Neuron (in vitro differentiated cells): Measurements from ENCODE around the gene CFAP251.

ENCODE experiments used
- H2AFZ ChIP-seq: one replicate; pipeline ENCODE4 v1.6.1; 2013; ENCODE audit warnings: low read depth, mild to moderate bottlenecking, inconsistent platforms, low read length, moderate library complexity
- H3K27me3 ChIP-seq: one replicate; pipeline ENCODE4 v1.6.1; 2013; ENCODE audit warnings: low read length; ENCODE audit not compliant: insufficient read depth
- H3K36me3 ChIP-seq: one replicate; pipeline ENCODE4 v1.6.1; 2013; ENCODE audit warnings: low read length; ENCODE audit not compliant: insufficient read depth
- H3K4me1 ChIP-seq: one replicate; pipeline ENCODE4 v1.6.1; 2013; ENCODE audit warnings: low read length; ENCODE audit not compliant: insufficient read depth
- H3K4me3 ChIP-seq: 2 replicates; pipeline ENCODE4 v1.5.1; 2013; ENCODE audit warnings: mild to moderate bottlenecking, low read length, moderate library complexity
- H3K9me3 ChIP-seq: one replicate; pipeline ENCODE4 v1.6.1; 2013; ENCODE audit warnings: low read length

The CFAP251 gene

GRCh38 chr12:121942145-121942718, 23.8 kb downstream of the CFAP251 start:
- Histone ChIP-seq H3K9me3 (peaks cover 5% of the 10 kb centered on the region), H3K36me3 (no peaks in the 10 kb centered on the region), H3K4me1 (no peaks in the 10 kb centered on the region), H3K4me3 (no peak overlapping the region), H3K27me3 (no peaks in the 10 kb centered on the region), H2AFZ (no peak overlapping the region)

- Histone ChIP-seq H3K9me3 (no peaks in the 10 kb centered on the region), H3K27me3 (no peaks in the 10 kb centered on the region), H3K4me3 (no peak overlapping the region), H3K36me3 (no peaks in the 10 kb centered on the region), H2AFZ (no peak overlapping the region), H3K4me1 (no peaks in the 10 kb centered on the region)
Observed at GRCh38 chr12:121943926-121944325, 25.5 kb downstream of the CFAP251 start.

GRCh38 chr12:121946313-121947025, 28.1 kb downstream of the CFAP251 start:
- Histone ChIP-seq H3K4me3 (no peak overlapping the region), H3K36me3 (no peaks in the 10 kb centered on the region), H3K9me3 (no peaks in the 10 kb centered on the region), H3K4me1 (no peaks in the 10 kb centered on the region), H2AFZ (no peak overlapping the region), H3K27me3 (no peaks in the 10 kb centered on the region)

GRCh38 chr12:121947981-121948380, 29.6 kb downstream of the CFAP251 start:
- no peak overlapping the region for H3K4me3 ChIP-seq
- H3K27me3 ChIP-seq = no peaks in the 10 kb centered on the region
- H3K36me3 ChIP-seq = no peaks in the 10 kb centered on the region
- no peaks in the 10 kb centered on the region for H3K4me1 ChIP-seq
- no peaks in the 10 kb centered on the region for H3K9me3 ChIP-seq
- H2AFZ ChIP-seq = no peak overlapping the region

- Histone ChIP-seq H3K4me1 (no peaks in the 10 kb centered on the region), H3K36me3 (no peaks in the 10 kb centered on the region), H2AFZ (no peak overlapping the region), H3K27me3 (no peaks in the 10 kb centered on the region), H3K4me3 (no peak overlapping the region), H3K9me3 (peaks cover 2% of the 10 kb centered on the region)
Observed at GRCh38 chr12:121949648-121950397, 31.4 kb downstream of the CFAP251 start.

GRCh38 chr12:121953117-121953692, 34.8 kb downstream of the CFAP251 start:
- Histone ChIP-seq H3K9me3 (peaks cover 2% of the 10 kb centered on the region), H3K4me1 (no peaks in the 10 kb centered on the region), H3K36me3 (no peaks in the 10 kb centered on the region), H3K4me3 (no peak overlapping the region), H2AFZ (no peak overlapping the region), H3K27me3 (no peaks in the 10 kb centered on the region)

GRCh38 chr12:121953695-121954094, 35.3 kb downstream of the CFAP251 start:
- H3K9me3 ChIP-seq = peaks cover 2% of the 10 kb centered on the region
- H3K4me1 ChIP-seq = no peaks in the 10 kb centered on the region
- no peaks in the 10 kb centered on the region for H3K27me3 ChIP-seq
- H3K4me3 ChIP-seq = no peak overlapping the region
- no peak overlapping the region for H2AFZ ChIP-seq
- H3K36me3 ChIP-seq = no peaks in the 10 kb centered on the region

GRCh38 chr12:121955258-121956237, 37.2 kb downstream of the CFAP251 start:
- no peaks in the 10 kb centered on the region for H3K27me3 ChIP-seq
- H3K9me3 ChIP-seq = peaks cover 2% of the 10 kb centered on the region
- H2AFZ ChIP-seq = no peak overlapping the region
- H3K4me3 ChIP-seq = no peak overlapping the region
- H3K4me1 ChIP-seq = no peaks in the 10 kb centered on the region
- no peaks in the 10 kb centered on the region for H3K36me3 ChIP-seq

GRCh38 chr12:121957861-121958515, 39.6 kb downstream of the CFAP251 start:
- H3K4me3 ChIP-seq = no peak overlapping the region
- H3K9me3 ChIP-seq = peaks cover 2% of the 10 kb centered on the region
- no peak overlapping the region for H2AFZ ChIP-seq
- H3K36me3 ChIP-seq = no peaks in the 10 kb centered on the region
- no peaks in the 10 kb centered on the region for H3K4me1 ChIP-seq
- no peaks in the 10 kb centered on the region for H3K27me3 ChIP-seq

- Histone ChIP-seq H3K4me1 (no peaks in the 10 kb centered on the region), H3K27me3 (no peaks in the 10 kb centered on the region), H3K9me3 (no peaks in the 10 kb centered on the region)
Observed at GRCh38 chr12:121958541-121959240, 40.3 kb downstream of the CFAP251 start.

GRCh38 chr12:121960541-121960940, 42.1 kb downstream of the CFAP251 start:
- Histone ChIP-seq H3K27me3 (no peaks in the 10 kb centered on the region), H3K9me3 (no peaks in the 10 kb centered on the region), H3K36me3 (no peaks in the 10 kb centered on the region), H2AFZ (no peak overlapping the region), H3K4me3 (no peak overlapping the region), H3K4me1 (no peaks in the 10 kb centered on the region)

More at GRCh38 chr12:121958541-121959240, 40.3 kb downstream of the CFAP251 start:
- no peaks in the 10 kb centered on the region for H3K36me3 ChIP-seq
- no peak overlapping the region for H3K4me3 ChIP-seq
- H2AFZ ChIP-seq = no peak overlapping the region
